ENCODE data around the gene RPL39L.

The RPL39L gene

DNA sequence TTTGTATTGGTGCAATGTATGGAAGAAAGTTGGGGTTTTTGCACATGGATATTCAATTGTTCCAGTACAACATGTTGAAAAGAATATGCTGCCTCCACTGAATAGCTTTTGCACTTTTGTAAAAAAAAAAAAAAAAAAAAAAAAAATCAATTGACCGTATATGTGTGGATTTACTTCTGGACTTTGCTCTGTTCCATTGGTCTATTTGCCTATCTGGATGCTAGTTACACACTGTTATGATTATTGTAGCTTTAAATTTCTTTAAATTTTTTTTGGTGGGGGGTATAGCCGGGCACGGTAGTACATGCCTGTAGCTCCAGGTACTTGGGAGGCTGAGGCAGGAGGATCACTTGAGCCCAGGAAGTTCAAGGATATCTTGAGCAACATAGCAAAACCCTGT is 52.5 kb downstream of the RPL39L start:
- Histone ChIP-seq H3K14ac (ENCODE audit: low read length in 2 of 2) (no peak overlapping the region), H3K36me3 (ENCODE audit: control insufficient read depth in 1 of 2, insufficient read depth in 2 of 2, low read depth in 1 of 2, low read length in 2 of 2) (no peaks in the 10 kb centered on the region), H2AK5ac (ENCODE audit: low read length, severe bottlenecking) (no peak overlapping the region), H2BK15ac (ENCODE audit: low read depth, poor library complexity, severe bottlenecking) (no peak overlapping the region), H2BK120ac (ENCODE audit: low read depth, low read length) (no peak overlapping the region), H3K27ac (ENCODE audit: low read length, poor library complexity, severe bottlenecking) (no peak overlapping the region), H3K4me2 (ENCODE audit: low read length, poor library complexity, severe bottlenecking) (no peak overlapping the region), H3K4ac (ENCODE audit: low read depth in 1 of 2, low read length in 2 of 2) (no peak overlapping the region), H3K27me3 (ENCODE audit: control insufficient read depth in 1 of 2, insufficient read depth in 1 of 2, low read length in 2 of 2) (no peaks in the 10 kb centered on the region), H2BK12ac (ENCODE audit: low read length in 2 of 2) (no peak overlapping the region), H2BK5ac (ENCODE audit: low read depth, low read length, poor library complexity, severe bottlenecking) (no peak overlapping the region), H3K4me1 (ENCODE audit: control insufficient read depth, insufficient read depth, low read depth, low read length) (no peaks in the 10 kb centered on the region), H3K79me1 (replicated peaks; ENCODE audit: low read length, poor library complexity, severe bottlenecking) (no peaks in the 10 kb centered on the region), H4K8ac (ENCODE audit: low read length) (no peak overlapping the region), H3K9ac (ENCODE audit: low read length) (no peak overlapping the region), H4K91ac (ENCODE audit: low read length) (no peak overlapping the region), H3K9me3 (ENCODE audit: control insufficient read depth, low read length) (peaks cover 12% of the 10 kb centered on the region), H3K18ac (ENCODE audit: low read depth in 1 of 2, low read length in 2 of 2) (no peak overlapping the region), H2AFZ (ENCODE audit: low read depth, low read length) (no peak overlapping the region), H3K4me3 (ENCODE audit: insufficient read depth in 1 of 2, low read depth in 1 of 2, low read length in 2 of 2) (no peak overlapping the region), H3K23ac (ENCODE audit: low read length in 2 of 2) (no peak overlapping the region)
- no CpG with 5 or more reads among the region's 3 CpGs for WGBS
- no peak for DNase-seq

DNA sequence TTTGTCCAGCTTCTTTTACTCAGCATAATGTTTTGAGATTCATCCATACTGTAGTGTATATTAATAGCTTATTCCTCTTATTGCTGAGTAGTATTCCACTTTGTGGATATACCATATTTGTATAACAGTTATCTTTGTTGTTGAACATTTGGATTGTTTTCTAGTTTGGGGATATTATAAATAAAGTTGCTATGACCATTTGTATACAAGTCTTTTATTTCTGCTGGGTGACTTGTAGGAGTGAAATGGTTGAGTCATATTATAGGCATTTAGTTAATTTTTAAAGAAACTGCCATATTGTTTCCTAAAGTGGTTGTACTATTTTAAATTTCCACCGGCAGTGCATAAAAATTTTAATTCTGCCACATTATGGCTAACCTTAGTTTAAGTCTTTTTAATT is 53.4 kb downstream of the RPL39L start:
- WGBS, result no CpG with 5 or more reads among the region's 1 CpG
- no peak for DNase-seq
- no peak overlapping the region for H2BK120ac ChIP-seq (ENCODE audit: low read depth, low read length)

DNA sequence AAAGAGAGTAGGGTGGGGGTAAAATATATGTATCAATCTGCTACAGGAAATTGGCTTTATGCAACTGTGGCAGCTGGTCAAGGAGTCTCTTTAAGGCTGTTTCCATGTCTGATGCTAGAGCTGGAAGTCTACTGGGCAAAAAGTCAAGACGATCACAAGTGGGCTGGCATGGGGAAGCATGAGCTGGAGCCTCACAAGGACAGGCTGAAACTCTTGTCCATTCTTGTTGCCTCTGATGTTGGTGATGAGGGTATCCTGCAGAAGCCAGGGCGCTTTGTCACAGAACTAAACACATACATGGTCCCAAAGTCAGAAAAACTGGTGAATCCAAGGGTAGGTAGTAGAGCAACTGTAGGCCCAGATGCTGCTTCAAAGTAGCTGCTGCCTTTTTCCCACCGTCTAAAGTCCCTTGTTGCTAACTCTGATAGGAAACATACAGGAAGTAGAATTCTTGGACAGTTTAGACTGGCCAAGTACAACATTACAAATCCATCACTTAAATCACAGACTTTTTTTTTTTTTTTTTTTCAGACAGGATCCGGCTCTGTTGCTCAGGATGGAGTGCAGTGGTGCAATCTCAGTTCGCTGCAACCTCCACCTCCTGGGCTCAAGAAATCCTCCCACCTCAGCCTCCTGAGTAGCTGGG is 54.2 kb downstream of the RPL39L start:
- Histone ChIP-seq H2AK5ac (ENCODE audit: low read length, severe bottlenecking) (peak overlapping the region; percentile 78), H4K8ac (ENCODE audit: low read length) (peak overlapping the region; percentile 7), H3K14ac (ENCODE audit: low read length in 2 of 2) (no peak overlapping the region), H3K18ac (ENCODE audit: low read depth in 1 of 2, low read length in 2 of 2) (peak overlapping the region; percentile 11 to 37), H3K4ac (ENCODE audit: low read depth in 1 of 2, low read length in 2 of 2) (no peak overlapping the region), H3K9me3 (ENCODE audit: control insufficient read depth, low read length) (peaks cover 12% of the 10 kb centered on the region), H4K91ac (ENCODE audit: low read length) (no peak overlapping the region), H3K36me3 (ENCODE audit: control insufficient read depth in 1 of 2, insufficient read depth in 2 of 2, low read depth in 1 of 2, low read length in 2 of 2) (no peaks in the 10 kb centered on the region), H2BK120ac (ENCODE audit: low read depth, low read length) (peak overlapping the region; percentile 8), H3K4me3 (ENCODE audit: insufficient read depth in 1 of 2, low read depth in 1 of 2, low read length in 2 of 2) (no peak overlapping the region), H3K27me3 (ENCODE audit: control insufficient read depth in 1 of 2, insufficient read depth in 1 of 2, low read length in 2 of 2) (no peaks in the 10 kb centered on the region), H2BK12ac (ENCODE audit: low read length in 2 of 2) (no peak overlapping the region), H3K23ac (ENCODE audit: low read length in 2 of 2) (no peak overlapping the region), H2AFZ (ENCODE audit: low read depth, low read length) (peak overlapping the region; percentile 72), H3K27ac (ENCODE audit: low read length, poor library complexity, severe bottlenecking) (no peak overlapping the region), H2BK15ac (ENCODE audit: low read depth, poor library complexity, severe bottlenecking) (no peak overlapping the region), H2BK5ac (ENCODE audit: low read depth, low read length, poor library complexity, severe bottlenecking) (no peak overlapping the region), H3K9ac (ENCODE audit: low read length) (no peak overlapping the region), H3K4me2 (ENCODE audit: low read length, poor library complexity, severe bottlenecking) (no peak overlapping the region), H3K79me1 (replicated peaks; ENCODE audit: low read length, poor library complexity, severe bottlenecking) (no peaks in the 10 kb centered on the region), H3K4me1 (ENCODE audit: control insufficient read depth, insufficient read depth, low read depth, low read length) (no peaks in the 10 kb centered on the region)
- WGBS, result 80% methylated on average over 2 of the region's 5 CpGs
- DNase-seq, result no peak

More for the DNA sequence above, 53.4 kb downstream of the RPL39L start:
- H3K4ac ChIP-seq (ENCODE audit: low read depth in 1 of 2, low read length in 2 of 2), result no peak overlapping the region
- no peak overlapping the region for H2BK15ac ChIP-seq (ENCODE audit: low read depth, poor library complexity, severe bottlenecking)
- H3K4me3 ChIP-seq (ENCODE audit: insufficient read depth in 1 of 2, low read depth in 1 of 2, low read length in 2 of 2), result no peak overlapping the region
- H3K14ac ChIP-seq (ENCODE audit: low read length in 2 of 2), result no peak overlapping the region
- H4K8ac ChIP-seq (ENCODE audit: low read length), result no peak overlapping the region
- no peak overlapping the region for H3K9ac ChIP-seq (ENCODE audit: low read length)
- H2BK5ac ChIP-seq (ENCODE audit: low read depth, low read length, poor library complexity, severe bottlenecking), result no peak overlapping the region
- no peak overlapping the region for H2BK12ac ChIP-seq (ENCODE audit: low read length in 2 of 2)
- no peak overlapping the region for H4K91ac ChIP-seq (ENCODE audit: low read length)
- H3K27ac ChIP-seq (ENCODE audit: low read length, poor library complexity, severe bottlenecking), result no peak overlapping the region
- H3K36me3 ChIP-seq (ENCODE audit: control insufficient read depth in 1 of 2, insufficient read depth in 2 of 2, low read depth in 1 of 2, low read length in 2 of 2), result no peaks in the 10 kb centered on the region
- H3K27me3 ChIP-seq (ENCODE audit: control insufficient read depth in 1 of 2, insufficient read depth in 1 of 2, low read length in 2 of 2), result no peaks in the 10 kb centered on the region
- H2AK5ac ChIP-seq (ENCODE audit: low read length, severe bottlenecking), result no peak overlapping the region
- H3K18ac ChIP-seq (ENCODE audit: low read depth in 1 of 2, low read length in 2 of 2), result no peak overlapping the region
- H3K4me2 ChIP-seq (ENCODE audit: low read length, poor library complexity, severe bottlenecking), result no peak overlapping the region
- H3K4me1 ChIP-seq (ENCODE audit: control insufficient read depth, insufficient read depth, low read depth, low read length), result no peaks in the 10 kb centered on the region
- H2AFZ ChIP-seq (ENCODE audit: low read depth, low read length), result no peak overlapping the region
- H3K79me1 ChIP-seq (replicated peaks; ENCODE audit: low read length, poor library complexity, severe bottlenecking), result no peaks in the 10 kb centered on the region
- peaks cover 12% of the 10 kb centered on the region for H3K9me3 ChIP-seq (ENCODE audit: control insufficient read depth, low read length)
- H3K23ac ChIP-seq (ENCODE audit: low read length in 2 of 2), result no peak overlapping the region

GRCh38 chr3:187084580-187084979 is 54.7 kb downstream of the RPL39L start:
- Histone ChIP-seq H3K4me1 (ENCODE audit: control insufficient read depth, insufficient read depth, low read depth, low read length) (no peaks in the 10 kb centered on the region), H2BK12ac (ENCODE audit: low read length in 2 of 2) (no peak overlapping the region)
- WGBS, result 20% methylated on average over 1 of the region's 2 CpGs

More at GRCh38 chr3:187084580-187084979, 54.7 kb downstream of the RPL39L start:
- Histone ChIP-seq H3K9ac (ENCODE audit: low read length) (no peak overlapping the region), H3K14ac (ENCODE audit: low read length in 2 of 2) (no peak overlapping the region), H2BK5ac (ENCODE audit: low read depth, low read length, poor library complexity, severe bottlenecking) (no peak overlapping the region), H3K27ac (ENCODE audit: low read length, poor library complexity, severe bottlenecking) (no peak overlapping the region), H4K91ac (ENCODE audit: low read length) (no peak overlapping the region), H3K4me3 (ENCODE audit: insufficient read depth in 1 of 2, low read depth in 1 of 2, low read length in 2 of 2) (no peak overlapping the region), H3K18ac (ENCODE audit: low read depth in 1 of 2, low read length in 2 of 2) (no peak overlapping the region), H2BK15ac (ENCODE audit: low read depth, poor library complexity, severe bottlenecking) (no peak overlapping the region), H4K8ac (ENCODE audit: low read length) (no peak overlapping the region), H2AK5ac (ENCODE audit: low read length, severe bottlenecking) (no peak overlapping the region), H3K79me1 (replicated peaks; ENCODE audit: low read length, poor library complexity, severe bottlenecking) (no peaks in the 10 kb centered on the region), H3K27me3 (ENCODE audit: control insufficient read depth in 1 of 2, insufficient read depth in 1 of 2, low read length in 2 of 2) (no peaks in the 10 kb centered on the region), H3K9me3 (ENCODE audit: control insufficient read depth, low read length) (peaks cover 12% of the 10 kb centered on the region), H3K36me3 (ENCODE audit: control insufficient read depth in 1 of 2, insufficient read depth in 2 of 2, low read depth in 1 of 2, low read length in 2 of 2) (no peaks in the 10 kb centered on the region), H3K4ac (ENCODE audit: low read depth in 1 of 2, low read length in 2 of 2) (no peak overlapping the region), H3K23ac (ENCODE audit: low read length in 2 of 2) (no peak overlapping the region), H2AFZ (ENCODE audit: low read depth, low read length) (peak overlapping the region; percentile 72), H3K4me2 (ENCODE audit: low read length, poor library complexity, severe bottlenecking) (no peak overlapping the region), H2BK120ac (ENCODE audit: low read depth, low read length) (no peak overlapping the region)
- peak; percentile 15 for DNase-seq

All from mesenchymal stem cell (in vitro differentiated cells and primary cell).